NCI-H1694 treated with DMSO at 0.1 percent for 48 hours (cell line): ENCODE measurements around the gene RAB26.
"Not testable (repeated sequence)": the region's sequence is repeated elsewhere in the genome, so short reads cannot be mapped to it uniquely, and the experiment has no call there.

Experiments
- DNase-seq: peaks from one replicate; lab custom pipeline; 2025; lab: John Stamatoyannopoulos, UW

RAB26 gene, protein sequence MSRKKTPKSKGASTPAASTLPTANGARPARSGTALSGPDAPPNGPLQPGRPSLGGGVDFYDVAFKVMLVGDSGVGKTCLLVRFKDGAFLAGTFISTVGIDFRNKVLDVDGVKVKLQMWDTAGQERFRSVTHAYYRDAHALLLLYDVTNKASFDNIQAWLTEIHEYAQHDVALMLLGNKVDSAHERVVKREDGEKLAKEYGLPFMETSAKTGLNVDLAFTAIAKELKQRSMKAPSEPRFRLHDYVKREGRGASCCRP

DNA sequence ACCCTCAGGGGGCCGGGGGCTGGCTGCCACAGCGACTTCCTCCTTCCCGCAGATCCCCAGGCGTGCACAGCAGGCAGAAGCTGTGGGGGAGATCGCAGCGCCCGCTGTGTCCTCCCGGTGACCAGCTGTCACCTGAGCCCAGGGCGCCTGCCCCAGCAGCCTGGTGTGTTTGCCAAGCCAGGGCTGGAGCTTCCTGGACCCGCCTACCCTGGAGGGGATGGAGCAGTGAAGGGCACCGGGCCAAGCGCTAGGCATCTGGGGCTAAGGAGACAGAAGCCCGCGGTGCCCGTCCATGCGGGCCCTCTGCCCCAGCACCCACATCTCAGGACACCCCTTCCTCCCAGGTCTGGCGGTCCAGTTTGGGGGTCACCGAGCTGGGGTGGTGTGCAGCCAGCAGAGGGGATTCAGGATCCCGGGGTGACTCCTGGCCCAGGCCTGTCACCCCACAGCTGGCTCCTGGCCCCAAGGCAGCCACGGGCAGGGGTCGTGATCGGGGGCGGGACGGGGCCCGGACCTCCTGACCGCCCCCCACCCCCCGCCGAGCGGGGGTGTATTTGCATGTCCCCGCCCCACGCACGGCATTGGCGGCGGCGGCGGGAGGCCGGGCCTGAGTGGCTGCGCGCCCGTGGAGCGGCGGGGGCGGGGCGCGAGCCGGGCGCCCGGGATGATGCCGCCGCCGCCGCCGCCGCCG lies at the start of gene RAB26:
Gene RAB26 (plus strand): TSS at position 645 of the 691 bp plus-strand sequence. CDS start 159 bp downstream, outside the sequence.
- peak; percentile 81 for DNase-seq

DNA sequence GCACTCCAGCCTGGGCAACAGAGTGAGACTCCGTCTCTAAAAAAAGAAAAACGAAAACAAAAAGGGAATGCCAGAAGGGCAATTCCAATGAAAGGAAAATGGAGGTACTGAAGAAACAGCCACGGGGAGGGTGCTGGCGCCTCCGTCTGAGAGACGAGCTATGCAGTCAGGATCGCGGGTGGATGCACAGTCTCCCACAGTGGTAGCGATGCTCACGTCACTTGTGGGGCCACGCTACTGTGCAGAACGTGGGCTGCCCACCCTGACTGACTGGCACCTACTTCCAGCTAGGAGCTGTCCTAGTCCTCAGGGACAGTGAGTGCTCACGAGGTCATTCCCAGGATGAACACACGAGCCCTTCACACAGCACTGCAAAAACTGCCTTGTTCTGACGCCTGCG lies 46.8 kb upstream of the RAB26 start:
- not testable (repeated sequence) for DNase-seq

DNA sequence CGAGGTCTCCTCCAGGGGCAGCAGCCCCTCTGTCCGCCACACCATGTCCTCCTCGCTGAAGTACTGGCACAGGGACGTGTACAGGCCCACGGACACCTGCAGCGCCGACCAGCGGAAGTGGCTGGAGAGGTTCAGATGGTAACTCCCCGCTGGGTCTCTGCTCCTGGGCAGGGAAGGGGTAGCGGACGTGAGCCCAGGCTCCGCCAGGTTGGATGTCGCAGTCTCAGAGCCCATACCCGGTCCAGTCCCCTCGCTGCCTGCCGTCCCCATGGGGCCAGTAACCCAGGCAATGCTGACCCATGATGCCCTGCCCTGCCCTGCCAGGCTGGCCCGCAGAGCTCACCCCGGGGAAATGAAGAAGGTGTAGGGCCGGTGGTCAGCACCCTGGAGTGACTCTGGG lies 46.0 kb upstream of the RAB26 start:
- DNase-seq: no peak

- DNase-seq: not testable (repeated sequence)
These were observed 44.0 kb upstream of the RAB26 start for GRCh38 chr16:2104464-2104863.

- DNase-seq: not testable (repeated sequence)
These were observed 43.1 kb upstream of the RAB26 start for GRCh38 chr16:2105291-2105690.

DNA sequence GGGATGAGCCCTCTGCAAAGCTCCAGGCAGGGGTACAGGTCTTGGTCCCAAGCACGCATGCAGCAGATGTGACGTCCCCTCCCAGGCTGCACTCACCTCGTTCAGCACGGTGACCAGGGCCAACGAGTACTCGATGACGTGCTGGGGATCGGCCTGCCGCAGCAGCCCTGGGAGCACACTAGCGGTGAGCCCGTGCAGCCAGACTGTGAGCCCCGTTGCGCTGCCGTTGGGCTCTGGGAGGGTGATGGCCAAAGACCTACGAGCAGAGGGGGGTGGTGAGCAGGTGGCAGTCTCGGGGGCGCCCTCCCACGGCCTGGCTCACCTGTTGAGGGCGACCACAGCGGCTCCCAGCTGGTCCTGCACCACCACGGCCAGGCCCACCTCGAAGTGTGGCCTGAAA lies 42.7 kb upstream of the RAB26 start:
- DNase-seq: not testable (repeated sequence)

DNA sequence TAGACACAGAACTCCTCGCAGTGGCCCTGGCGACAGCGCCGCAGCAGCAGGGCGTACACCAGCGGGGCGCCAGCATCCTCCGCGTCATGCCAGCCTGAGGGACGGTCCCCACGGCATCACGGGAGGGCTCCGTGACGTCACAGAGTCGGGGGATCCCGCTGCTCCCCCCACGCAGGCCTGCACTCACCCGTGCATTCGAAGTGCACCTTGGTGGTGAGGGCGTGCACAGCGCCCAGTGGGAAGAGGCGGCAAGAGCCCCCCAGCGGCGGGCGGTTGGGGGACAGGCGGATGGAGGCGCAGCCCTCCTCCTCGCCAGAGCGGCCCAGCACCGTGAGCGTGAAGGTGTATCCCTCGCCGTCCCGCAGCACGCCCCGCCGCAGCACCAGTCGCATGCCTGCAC lies 42.2 kb upstream of the RAB26 start:
- not testable (repeated sequence) for DNase-seq

DNA sequence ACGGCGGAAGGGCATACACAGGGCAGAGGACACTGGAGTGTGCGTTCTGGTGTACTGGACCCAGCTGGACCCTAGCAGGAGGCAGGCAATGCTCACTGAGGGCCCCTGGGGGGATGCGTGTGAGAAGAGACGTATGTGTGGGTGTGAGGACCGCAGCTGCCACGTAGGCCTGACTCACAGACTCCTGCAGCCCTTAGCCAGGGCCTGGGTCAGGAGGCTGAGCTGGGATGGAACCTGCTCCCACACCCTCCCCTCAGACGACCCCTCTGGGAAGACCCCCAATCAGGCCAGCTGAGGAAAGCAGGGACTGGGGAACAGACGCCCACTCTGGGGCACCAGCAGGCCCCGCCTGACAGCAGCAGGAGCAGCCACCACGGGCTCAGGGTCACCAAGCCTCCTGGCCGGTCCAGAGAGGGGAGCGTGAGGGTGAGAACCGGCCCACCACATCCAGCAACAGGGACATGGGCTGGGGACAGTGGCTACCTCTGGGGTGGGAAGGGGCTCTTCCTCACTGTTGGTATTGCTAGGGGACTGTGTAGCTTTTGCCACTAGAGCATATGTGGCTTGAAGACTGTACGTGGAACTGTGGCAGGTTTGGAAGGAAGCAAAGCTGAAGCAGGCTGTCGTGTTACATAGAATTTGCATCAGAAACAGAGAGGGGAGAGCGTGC lies 41.2 kb upstream of the RAB26 start:
- DNase-seq: not testable (repeated sequence)

DNA sequence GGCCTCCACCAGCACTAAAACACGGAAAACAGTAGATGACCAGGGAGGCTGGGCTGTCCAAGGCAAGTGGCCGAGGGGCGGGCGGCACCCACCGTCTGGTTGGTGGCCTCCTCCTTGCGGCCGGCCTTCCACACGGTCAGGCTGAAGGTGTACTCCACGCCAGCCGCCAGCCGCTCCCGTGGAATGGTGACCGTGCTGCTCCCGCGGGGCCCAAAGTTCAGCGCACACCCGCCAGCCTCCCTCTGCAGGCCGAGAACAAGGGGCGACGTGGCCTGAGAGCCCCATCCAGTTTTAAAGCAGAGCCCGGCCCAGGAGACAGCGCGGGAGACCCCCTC lies 40.7 kb upstream of the RAB26 start:
- not testable (repeated sequence) for DNase-seq

- not testable (repeated sequence) for DNase-seq
These were observed 39.8 kb upstream of the RAB26 start for GRCh38 chr16:2108446-2109270.

DNA sequence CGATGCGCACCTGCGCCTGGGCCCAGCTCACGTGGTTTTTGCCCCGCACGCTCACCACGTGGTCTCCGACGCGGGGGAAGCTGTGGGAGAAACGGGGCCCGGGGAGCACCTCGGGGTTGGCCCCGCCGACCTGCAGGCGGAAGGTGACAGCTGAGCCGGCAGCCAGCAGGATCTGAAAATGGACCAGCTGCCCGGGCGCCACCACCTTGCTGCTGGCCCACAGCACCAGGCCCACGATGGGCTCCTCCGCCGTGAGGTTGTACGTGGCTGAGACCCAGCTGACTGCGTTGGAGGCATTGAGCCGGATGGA lies 39.2 kb upstream of the RAB26 start:
- not testable (repeated sequence) for DNase-seq

DNA sequence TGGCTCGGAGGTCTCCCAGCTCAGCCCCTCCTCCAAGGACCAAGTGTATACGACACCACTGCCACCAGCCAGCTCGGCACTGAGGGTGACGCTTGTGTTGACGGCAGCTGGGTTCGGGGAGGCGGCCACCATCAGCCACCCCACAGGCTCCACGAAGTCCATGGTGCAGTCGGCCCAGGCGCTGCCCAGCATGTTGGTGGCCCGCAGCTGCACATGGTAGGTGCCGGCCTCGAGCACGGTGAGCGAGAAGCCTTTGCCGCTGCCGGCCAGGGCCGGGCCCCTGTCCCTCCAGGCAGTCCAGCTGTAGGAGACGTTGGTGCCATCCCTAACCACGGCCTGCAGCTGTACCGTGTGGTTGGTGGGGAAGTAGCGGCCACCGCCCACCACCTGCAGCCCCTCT lies 38.6 kb upstream of the RAB26 start:
- DNase-seq: not testable (repeated sequence)

DNA sequence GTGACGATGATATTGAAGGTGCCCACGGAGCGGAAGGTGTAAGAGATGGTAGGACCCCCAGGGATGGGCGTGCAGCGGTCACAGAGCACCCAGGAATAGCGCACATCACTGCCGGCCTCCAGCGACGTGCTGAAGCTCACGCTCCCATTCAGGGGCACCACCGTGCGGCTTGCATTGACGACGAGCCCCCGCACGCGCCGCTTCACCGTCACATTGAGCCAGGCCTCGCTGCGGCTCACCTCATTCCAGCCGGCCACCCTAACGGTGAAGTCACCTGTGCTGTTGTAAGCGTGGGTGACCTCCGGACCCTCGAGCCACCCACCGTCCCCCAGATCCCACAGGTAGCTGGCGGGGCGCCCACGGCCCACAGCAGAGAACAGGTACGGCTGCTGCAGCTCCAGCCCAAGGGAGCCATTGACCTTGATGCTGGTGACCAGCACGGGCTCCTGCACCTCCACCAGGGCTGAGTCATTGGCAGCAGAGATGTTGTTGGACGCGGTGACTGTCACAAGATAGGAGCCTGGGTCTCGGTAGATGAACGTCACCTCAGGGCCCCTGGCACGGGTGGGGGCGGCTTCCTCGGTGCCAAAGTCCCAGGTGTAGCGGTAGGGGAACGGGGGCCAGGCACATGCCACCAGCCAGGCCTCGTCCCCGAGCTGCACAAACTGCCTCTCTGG lies 38.0 kb upstream of the RAB26 start:
- DNase-seq: not testable (repeated sequence)

DNA sequence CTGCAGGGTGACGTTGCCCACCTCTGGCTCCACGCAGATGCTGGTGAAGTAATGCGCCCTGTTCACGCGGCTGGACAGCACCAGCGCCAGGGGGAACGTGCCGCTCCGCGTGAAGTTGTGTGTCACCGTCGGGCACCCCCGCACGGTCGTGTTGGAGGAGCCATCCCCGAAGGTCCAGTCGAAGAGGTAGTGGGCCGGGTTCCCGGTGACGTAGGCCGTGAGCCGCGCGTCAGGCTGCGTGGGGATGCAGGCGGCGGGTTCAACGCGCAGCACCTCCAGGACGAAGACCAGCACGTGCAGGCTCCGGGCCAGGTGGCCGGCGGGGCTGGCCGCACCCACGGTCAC lies 37.4 kb upstream of the RAB26 start:
- DNase-seq: not testable (repeated sequence)

GRCh38 chr16:2111412-2112335 lies 36.8 kb upstream of the RAB26 start:
- DNase-seq: not testable (repeated sequence)

DNA sequence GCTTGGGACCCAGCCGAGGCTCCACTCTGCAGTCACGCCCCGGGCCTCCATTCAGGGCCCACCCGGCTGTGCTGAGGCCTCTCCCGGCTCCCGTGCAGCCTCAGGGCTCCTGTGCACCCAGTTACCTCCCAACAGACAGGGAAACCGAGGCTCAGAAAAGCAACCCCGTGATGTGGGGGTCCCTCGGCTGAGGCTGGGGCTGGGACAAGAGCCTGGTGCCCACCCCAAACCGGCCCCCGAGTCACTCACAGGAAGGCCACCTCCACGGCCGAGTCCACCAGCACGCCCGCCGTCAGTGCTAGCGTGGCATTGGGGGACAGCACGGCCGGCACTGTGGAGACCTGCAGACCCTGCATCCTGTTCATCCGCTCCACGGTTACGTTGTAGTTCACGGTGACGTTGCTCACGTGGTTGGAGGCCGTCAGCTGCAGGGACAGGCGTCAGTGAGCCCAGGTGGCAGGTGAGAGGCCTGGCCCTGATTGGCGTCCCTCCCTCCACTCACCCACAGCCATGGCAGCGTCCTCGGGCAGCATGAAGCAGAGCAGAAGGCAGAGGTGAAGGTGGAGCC lies 35.8 kb upstream of the RAB26 start:
- not testable (repeated sequence) for DNase-seq

DNA sequence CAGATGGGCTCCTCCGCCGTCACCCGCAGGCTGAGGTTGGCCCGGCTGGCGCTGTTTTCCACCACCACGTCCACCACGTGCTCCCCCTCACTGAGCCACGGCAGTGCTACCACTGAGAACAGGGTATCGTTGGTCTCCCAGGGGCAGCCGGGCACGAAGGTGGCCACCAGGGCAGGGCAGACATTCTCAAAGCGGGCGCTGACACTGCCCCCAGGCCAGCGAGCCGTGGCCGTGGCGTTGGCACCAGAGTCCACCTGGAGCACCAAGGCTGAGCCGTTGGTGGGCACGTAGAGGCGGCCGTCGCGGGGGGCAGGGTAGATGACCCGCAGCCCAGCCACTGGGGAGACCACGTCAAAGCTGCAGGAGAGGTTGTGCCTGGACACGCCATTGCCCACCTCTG lies 34.2 kb upstream of the RAB26 start:
- DNase-seq: not testable (repeated sequence)

DNA sequence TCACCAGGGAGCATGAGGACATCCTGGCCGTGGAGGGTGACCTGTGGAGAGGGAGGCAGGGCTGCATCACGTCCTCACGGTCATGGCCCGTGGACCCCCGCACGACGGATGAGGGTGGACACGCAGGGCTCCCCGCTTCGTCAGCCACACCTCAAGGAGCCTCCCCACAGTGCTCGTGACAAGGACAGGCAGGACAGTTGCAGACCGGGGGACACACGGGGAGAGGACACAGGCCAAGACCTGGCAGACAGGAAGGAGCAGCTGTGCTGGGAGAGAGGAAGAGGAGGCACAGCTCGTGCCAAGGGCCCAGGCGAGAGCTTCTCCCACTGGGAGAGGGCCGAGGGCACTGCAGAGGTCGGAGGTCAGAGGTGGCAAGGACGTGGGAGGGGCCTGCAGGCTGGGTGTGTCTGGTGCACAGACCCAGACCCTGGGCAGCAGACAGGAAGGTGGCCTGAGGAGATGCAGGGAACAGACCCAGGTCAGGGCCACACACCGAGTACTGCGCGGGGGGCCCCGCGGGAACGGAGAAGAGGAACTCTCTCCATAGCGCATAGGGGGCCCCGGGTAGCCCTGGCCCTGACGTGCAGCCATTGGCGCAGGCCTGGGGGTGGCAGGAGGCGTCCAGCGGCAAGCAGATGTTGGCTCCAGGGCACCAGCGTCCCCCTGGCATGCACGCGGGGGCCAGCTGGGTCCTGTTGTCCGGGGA lies 33.4 kb upstream of the RAB26 start:
- not testable (repeated sequence) for DNase-seq

GRCh38 chr16:2115591-2115973 lies 32.8 kb upstream of the RAB26 start:
- DNase-seq: no peak

DNA sequence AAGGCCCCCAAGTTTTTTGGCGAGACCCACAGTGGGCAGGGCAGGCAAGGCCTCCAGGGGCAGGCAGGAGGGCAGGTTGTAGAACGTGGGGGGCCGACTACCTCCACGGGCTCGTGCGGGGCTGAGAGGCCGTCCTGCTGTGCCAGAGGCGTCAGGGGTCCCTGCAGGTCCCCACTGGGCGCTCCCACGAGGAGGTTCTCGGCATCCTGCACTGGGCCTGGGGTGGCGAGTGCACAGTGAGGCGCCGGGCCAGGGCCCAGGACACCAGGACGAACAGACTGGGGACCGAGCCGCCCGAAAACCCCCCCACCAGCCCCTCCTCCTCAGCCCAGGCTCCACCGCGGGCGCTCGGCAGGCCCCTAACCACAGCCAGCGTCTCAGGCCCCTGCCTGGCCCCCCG lies 32.0 kb upstream of the RAB26 start:
- DNase-seq: not testable (repeated sequence)
